CD4-positive, alpha-beta T cell treated with Interleukin-15 for 1 hour (primary cell): ENCODE measurements around the gene SLC10A1.
A peak's percentile ranks its signal among the peaks of the same experiment; 100 is the strongest.
"Not testable (repeated sequence)": the region's sequence is repeated elsewhere in the genome, so short reads cannot be mapped to it uniquely, and the experiment has no call there.

Source experiments
- DNase-seq: peaks from one replicate; pipeline ENCODE4 v3.0.0-alpha.2; 2020

Gene SLC10A1

DNA sequence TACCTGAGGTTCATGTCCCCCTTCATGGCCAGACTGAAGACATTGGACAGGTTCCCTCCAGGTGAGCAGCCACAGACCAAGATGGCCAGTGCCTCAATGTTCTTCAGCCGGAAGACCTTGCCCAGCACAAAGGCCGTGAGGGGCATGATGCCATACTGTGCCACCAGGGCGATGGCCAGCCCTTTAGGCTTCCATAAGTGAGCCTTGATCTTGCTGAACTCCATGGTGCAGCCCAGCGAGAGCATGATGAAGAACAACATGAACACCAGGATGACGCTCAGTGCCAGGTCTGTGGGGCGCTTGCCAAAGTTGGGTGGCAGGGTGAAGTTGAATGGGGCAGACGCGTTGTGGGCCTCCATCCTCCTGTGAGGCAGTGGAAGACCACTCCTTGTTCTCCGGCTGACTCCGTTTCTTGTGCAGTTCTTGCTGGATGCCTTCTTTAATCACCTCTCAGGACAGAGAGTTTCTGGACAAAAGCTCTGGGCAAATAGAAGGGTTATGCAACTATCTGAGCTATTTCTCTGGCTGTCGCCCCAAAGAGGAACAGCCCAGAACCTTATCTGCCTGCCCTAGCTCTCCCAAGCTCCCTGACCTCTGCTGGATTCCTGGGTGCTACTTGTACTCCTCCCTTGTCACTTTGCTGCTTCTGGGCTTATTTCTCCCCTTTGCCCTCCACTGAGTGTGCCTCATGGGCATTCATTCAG lies at the start of gene SLC10A1:
Gene SLC10A1 (minus strand): TSS at position 445 of the 704 bp plus-strand sequence. CDS start 86 bp downstream, at position 359.
- DNase-seq = no peak

GRCh38 chr14:69845787-69846186 lies 48.7 kb upstream of the SLC10A1 start:
- no peak for DNase-seq

DNA sequence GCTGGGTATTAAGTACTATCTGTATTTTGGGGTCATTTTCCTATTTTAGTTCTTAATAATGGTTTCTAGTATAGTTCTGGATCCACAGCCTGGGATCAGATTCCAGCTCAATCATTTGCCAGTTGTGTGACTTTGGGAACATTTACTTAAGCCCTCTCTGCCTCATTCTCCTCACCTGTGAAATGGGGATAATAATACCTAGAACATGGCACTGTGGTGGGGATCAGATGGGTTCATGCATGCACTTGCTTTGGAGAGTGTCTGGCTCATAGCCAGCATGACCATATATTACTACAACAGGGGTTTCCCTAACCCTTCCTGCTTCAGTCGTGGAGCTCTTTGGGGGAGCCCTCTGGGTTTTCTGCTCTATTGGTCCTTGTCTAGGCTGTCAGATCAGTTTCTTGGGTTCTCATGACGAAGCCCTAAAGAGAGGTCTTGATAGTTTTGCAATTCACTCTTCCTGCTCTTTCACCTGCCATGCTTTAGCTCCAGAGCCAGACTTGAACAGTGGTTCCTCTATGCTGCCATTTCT lies 48.1 kb upstream of the SLC10A1 start:
- DNase-seq = no peak

DNA sequence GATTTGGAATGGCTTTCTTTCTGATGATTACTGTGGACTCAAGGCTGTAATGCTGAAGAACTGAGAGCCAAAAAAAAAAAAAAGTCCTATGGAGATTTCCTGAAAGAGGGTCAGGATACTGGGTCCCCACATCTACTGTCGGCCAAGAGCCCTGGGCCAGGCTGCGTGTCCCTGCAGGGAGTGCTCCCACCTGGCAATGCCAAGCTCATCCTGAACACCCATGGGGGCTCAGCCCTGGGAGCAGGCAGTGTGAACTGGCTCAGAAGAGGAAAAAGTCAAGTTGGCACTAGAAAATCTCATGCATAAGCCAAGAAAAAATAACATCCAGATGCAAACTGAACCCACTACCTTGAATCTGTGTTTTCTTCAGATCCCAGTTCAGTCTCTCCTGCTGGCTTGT lies 47.1 kb upstream of the SLC10A1 start:
- no peak for DNase-seq

GRCh38 chr14:69842686-69843420 lies 45.8 kb upstream of the SLC10A1 start:
- DNase-seq = no peak

DNA sequence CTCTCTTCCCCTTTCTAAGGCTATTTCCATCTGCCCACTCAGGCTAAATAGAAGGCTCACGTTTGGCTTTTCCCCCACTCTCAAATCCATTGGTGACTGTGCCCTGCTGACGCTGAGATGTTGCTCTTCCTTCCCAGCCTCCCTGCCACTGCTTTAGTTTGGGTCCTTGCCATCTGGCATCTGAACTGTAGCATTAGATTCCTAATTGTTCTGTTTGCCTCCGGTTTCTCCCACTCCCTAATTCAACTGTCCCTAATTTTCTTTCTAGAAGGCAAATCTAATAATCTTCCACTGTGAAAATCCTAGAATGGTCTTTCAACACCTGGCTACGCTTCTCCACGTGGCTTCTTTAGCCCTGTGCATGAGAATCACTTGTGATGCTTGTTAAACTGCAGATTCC lies 44.6 kb upstream of the SLC10A1 start:
- no peak for DNase-seq

DNA sequence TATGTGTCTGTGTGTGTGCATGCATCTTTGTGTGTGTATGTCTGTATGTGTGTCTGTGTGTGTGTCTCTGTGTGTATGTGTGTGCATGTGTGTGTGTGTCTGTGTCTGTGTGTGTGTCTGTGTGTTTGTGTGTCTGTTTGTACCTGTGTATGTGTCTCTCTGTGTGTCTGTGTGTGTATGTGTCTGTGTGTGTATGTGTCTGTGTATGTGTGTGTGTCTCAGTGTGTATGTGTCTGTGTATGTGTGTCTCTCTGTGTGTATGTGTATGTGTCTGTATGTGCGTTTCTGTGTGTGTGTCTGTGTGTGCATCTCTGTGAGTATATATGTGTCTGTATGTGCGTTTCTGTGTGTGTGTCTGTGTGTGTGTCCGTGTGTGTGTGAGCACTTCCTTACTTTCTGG lies 42.6 kb upstream of the SLC10A1 start:
- DNase-seq = no peak

DNA sequence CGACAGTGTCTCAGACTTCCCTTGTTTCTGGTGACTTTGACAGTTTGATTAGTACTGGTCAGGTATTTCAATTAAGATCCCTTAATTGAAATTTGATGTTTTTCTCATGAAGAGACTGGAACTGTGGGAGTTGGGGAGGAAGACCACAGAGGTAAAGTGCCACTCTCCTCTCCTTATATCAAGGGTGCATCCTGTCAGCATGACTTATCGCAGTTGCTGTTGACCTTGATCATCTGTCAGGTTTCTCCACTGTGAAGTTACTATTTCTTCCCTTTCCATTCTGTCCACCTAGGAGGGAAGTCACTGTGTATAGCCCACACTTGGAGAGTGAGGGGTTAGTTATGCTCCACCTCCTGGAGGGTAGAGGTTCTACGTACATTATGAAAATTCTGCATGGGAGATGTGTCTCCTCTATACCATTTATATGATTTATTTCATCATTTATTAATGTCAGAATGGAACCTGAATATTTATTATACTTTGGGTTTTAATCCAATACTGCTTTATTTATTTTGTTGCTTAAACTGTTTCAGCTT lies 41.9 kb upstream of the SLC10A1 start:
- DNase-seq = no peak

DNA sequence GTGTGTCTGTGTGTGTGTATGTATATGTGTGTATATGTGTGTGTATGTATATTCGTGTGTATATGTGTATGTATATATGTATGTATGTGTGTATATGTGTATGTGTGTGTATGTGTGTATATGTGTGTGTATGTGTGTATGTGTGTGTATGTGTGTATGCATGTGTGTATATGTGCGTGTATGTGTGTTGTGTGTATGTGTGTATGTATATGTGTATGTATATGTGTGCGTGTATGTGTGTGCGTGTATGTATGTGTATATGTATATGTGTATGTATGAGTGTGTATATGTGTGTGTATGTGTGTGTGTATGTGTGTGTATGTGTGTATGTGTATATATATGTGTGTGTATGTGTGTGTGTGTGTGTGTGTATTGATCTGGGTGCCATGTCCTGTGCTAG lies 31.8 kb upstream of the SLC10A1 start:
- no peak for DNase-seq

GRCh38 chr14:69828354-69828753 lies 31.3 kb upstream of the SLC10A1 start:
- DNase-seq = no peak

GRCh38 chr14:69827560-69827959 lies 30.5 kb upstream of the SLC10A1 start:
- DNase-seq = no peak

DNA sequence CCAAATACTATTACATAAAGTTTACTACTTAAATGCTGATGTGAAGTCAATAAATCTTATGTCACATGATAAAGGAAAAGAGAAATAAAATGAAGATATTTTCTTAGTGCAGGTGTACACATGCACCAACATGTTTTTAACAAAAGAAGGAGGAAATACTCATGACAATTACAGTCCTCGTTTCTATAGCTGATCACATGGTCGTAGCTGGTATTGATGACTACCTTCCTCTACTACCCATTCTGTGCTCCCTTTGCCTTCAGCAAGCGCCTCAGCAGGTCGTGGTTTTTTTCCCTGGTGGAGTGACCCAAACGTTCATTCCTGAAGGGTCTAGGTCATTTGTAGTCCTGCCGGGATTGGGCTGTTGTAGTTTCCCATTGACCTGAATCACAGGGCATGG lies 25.4 kb upstream of the SLC10A1 start:
- DNase-seq = no peak

GRCh38 chr14:69820991-69821390 lies 23.9 kb upstream of the SLC10A1 start:
- no peak for DNase-seq

- DNase-seq = no peak
These were observed 22.6 kb upstream of the SLC10A1 start for GRCh38 chr14:69819607-69820006.

- peak; percentile 35 for DNase-seq
These were observed 21.7 kb upstream of the SLC10A1 start for GRCh38 chr14:69818758-69819191.

GRCh38 chr14:69816216-69816615 lies 19.2 kb upstream of the SLC10A1 start:
- DNase-seq = no peak

DNA sequence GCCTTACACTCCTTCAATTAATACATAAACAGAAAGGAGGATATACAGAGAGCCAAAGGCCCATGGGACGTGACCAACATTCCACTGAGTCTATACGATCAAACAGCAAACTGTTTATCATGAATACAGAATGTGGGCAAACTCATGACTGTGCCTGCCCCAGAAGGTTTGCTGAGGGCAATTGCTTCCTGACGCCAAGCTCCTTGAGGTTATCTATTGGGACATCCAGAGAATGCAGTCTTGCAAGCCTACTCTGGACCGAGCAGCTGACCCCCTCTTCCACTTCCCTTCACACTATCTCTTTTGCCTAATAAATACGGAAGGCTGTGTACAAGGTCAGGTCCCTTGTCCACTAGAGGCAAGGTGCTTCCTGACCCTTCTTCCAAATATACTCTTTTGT lies 18.5 kb upstream of the SLC10A1 start:
- no peak for DNase-seq

DNA sequence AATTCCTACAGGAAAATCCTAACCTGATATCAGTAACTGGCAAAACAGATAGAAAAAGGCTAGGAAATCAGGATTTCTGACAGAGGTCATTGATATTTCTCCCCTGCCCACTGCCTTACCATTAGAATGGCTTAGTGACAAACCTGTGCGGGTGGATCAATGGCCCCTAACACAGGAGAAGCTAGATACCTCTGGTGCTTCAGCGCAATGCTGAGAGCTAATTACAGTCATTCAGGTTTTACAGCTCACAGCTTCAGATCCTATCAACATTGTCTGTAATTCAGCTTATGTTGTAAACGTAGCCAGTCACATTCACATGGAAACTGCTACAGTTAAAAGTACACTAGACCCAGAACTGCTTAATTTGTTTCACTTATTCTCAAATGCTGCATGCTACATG lies 17.4 kb upstream of the SLC10A1 start:
- no peak for DNase-seq

GRCh38 chr14:69813346-69813745 lies 16.3 kb upstream of the SLC10A1 start:
- not testable (repeated sequence) for DNase-seq

DNA sequence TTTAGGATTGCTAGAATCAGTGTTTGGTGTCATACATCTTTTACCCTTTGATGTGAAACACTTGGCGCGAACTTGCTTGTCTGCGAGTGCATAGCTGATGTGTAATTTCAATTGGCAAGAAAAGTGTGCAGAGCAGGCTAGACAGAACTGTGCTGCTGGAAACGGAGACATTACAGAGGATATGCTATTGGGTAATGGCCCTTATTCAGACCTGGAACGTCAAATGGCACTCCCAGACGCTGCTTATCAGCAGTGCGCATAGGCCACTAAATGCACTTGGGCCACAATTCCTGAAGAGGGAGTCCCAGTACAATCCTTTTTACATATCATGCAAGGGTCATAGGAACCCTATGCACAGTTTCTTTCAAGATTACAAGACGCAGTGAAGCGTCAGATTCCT lies 15.7 kb upstream of the SLC10A1 start:
- DNase-seq = no peak

- DNase-seq = no peak
These were observed 14.8 kb upstream of the SLC10A1 start for GRCh38 chr14:69811868-69812252.

GRCh38 chr14:69811227-69811867 lies 14.3 kb upstream of the SLC10A1 start:
- DNase-seq = no peak
